OCI-LY1 (cell line): ENCODE data around the gene SCAMP3.

Source experiments
- EZH2 ChIP-seq: fragments of 200-600 bp; sonication (generic), shearing (Covaris generic); IDR thresholded peaks from 2 replicates; pipeline ENCODE4 v1.8.0; 2017; ENCODE audit warnings: borderline replicate concordance, mixed run types, mild to moderate bottlenecking, antibody characterized with exemption, low read length, moderate library complexity, mixed read lengths
- TF ChIP-seq, protein P1 (sequence below): fragments of 200-600 bp; sonication (generic), shearing (Covaris generic); IDR thresholded peaks from 2 replicates; pipeline ENCODE4 v1.5.1; 2017; ENCODE audit warnings: mild to moderate bottlenecking, antibody characterized with exemption, low read length, moderate library complexity, mixed read lengths

DNA sequence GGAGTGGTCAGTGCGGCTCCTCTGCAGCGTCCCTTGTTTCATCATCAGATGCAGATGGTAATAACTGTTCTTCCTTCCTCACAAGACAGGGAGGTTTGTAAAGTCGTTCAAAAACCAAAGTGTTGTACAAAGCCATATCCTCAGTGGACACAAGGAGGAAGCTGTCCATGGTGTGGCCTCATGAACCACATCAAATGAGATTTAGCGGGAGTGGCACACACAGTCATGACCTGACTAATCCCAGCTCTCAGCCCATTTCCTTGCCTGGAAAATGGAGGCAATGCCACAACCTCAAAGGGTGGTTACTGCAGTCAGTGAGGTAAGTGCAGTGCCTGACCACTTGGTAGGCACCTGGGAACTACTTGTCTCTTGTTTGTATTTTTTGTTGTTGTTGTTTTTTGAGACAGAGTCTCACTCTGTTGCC lies 20.3 kb downstream of the SCAMP3 start:
- TF ChIP-seq, protein P1, sequence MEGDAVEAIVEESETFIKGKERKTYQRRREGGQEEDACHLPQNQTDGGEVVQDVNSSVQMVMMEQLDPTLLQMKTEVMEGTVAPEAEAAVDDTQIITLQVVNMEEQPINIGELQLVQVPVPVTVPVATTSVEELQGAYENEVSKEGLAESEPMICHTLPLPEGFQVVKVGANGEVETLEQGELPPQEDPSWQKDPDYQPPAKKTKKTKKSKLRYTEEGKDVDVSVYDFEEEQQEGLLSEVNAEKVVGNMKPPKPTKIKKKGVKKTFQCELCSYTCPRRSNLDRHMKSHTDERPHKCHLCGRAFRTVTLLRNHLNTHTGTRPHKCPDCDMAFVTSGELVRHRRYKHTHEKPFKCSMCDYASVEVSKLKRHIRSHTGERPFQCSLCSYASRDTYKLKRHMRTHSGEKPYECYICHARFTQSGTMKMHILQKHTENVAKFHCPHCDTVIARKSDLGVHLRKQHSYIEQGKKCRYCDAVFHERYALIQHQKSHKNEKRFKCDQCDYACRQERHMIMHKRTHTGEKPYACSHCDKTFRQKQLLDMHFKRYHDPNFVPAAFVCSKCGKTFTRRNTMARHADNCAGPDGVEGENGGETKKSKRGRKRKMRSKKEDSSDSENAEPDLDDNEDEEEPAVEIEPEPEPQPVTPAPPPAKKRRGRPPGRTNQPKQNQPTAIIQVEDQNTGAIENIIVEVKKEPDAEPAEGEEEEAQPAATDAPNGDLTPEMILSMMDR, result no peak
- no peak for TF ChIP-seq EZH2
